RWPE2 (cell line): ENCODE data around the gene TP53I3.

Source experiments
- ATAC-seq: fragments of 200-7000 bp; cut with Tn5 transposase; 3 replicates; pipeline ENCODE4 v1.9.1; 2021; ENCODE audit warnings: low read depth
- DNase-seq: peaks from one replicate; pipeline ENCODE4 v3.0.0-alpha.2; 2020; ENCODE audit warnings: low spot score
- H3K27ac ChIP-seq: fragments of 450-650 bp; 2 replicates; pipeline ENCODE4 v1.5.1; 2017; ENCODE audit warnings: mild to moderate bottlenecking; ENCODE audit not compliant: poor library complexity, severe bottlenecking
- H3K27me3 ChIP-seq: fragments of 250-450 bp; sonication (Bioruptor Pico); 2 replicates; pipeline ENCODE4 v1.5.1; 2021; ENCODE audit warnings: mild to moderate bottlenecking, moderate library complexity; ENCODE audit not compliant: insufficient read depth, poor library complexity, severe bottlenecking
- H3K36me3 ChIP-seq: fragments of 250-450 bp; sonication (Bioruptor Pico); 2 replicates; pipeline ENCODE4 v1.5.1; 2020; ENCODE audit warnings: low read depth, mild to moderate bottlenecking, moderate library complexity
- H3K4me1 ChIP-seq: fragments of 250-450 bp; sonication (Bioruptor Pico); 2 replicates; pipeline ENCODE4 v1.5.1; 2021; ENCODE audit warnings: mild to moderate bottlenecking, moderate library complexity; ENCODE audit not compliant: insufficient read depth, poor library complexity, severe bottlenecking
- H3K4me3 ChIP-seq: fragments of 250-450 bp; sonication (Bioruptor Pico); 2 replicates; pipeline ENCODE4 v1.5.1; 2021; ENCODE audit warnings: mild to moderate bottlenecking, moderate library complexity; ENCODE audit not compliant: severe bottlenecking
- H3K9me3 ChIP-seq: fragments of 250-450 bp; sonication (Bioruptor Pico); 2 replicates; pipeline ENCODE4 v1.5.1; 2021; ENCODE audit warnings: mild to moderate bottlenecking, moderate library complexity; ENCODE audit not compliant: severe bottlenecking
- CTCF ChIP-seq: fragments of 450-650 bp; IDR thresholded peaks from one replicate; pipeline ENCODE4 v1.5.1; 2017; ENCODE audit warnings: mild to moderate bottlenecking, moderate library complexity; ENCODE audit not compliant: poor library complexity, severe bottlenecking

The TP53I3 gene

DNA sequence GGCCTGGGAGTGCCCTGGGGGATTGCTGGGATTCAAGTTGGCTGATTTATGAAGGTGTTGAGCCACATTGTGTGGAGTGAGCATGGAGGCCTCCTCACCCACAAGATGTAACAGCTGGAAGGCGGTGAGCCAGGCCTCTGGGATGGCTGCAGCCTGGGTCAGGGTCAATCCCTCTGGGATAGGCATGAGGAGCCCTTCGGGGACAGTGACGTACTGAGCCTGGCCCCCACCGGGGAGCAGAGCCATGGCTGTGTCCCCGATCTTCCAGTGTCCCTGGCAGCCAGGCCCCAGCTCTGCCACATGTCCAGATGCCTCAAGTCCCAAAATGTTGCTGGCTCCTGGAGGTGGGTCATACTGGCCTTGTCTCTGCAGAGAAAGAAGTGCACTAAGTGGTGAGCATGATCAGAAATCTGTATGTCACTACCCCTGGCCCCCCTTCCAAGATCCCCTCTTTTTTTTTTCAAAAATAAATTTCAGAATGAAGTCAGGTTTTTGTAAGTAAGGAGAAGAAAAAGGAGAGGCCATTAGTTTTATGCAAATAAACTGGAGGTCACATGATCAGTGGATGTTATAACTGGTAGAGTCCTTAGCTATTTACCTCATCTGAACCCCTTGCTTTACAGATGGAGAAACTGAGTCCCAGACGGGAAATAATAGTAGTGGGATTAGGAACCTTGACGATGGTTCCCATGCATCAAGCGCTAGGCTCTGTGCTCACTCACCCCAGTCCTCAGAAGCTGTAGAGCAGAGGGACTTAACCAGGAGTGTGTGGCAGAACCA, 1.7 kb downstream of the TP53I3 start:
- Histone ChIP-seq H3K9me3 (no peaks in the 10 kb centered on the region), H3K4me3 (peak overlapping the region; percentile 51), H3K27me3 (no peaks in the 10 kb centered on the region), H3K4me1 (peaks cover 10% of the 10 kb centered on the region), H3K27ac (peak overlapping the region; percentile 93), H3K36me3 (peaks cover 23% of the 10 kb centered on the region)
- DNase-seq: no peak
- ATAC-seq: no peak
- no peak for TF ChIP-seq CTCF

DNA sequence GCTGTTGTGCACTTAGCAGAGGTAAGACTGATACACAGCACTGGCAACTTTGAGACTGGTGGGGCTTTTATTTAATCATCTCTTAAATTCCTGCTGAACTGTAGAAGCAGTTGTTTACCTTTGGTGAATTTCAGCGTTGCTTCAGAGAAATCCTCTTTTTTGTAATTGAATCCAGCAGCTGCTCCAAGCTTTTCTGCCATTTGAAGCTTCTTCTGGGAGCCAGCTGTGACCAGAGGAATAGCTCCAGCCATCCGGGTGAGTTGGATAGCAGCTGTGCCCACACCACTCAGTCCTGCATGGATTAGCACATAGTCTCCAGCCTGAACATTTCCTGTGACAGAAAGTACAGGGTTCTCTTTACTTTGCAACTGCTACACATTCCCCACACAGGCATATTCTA, 3.9 kb downstream of the TP53I3 start:
- peaks cover 10% of the 10 kb centered on the region for H3K4me1 ChIP-seq
- no peak for ATAC-seq
- no peak for DNase-seq
- no peaks in the 10 kb centered on the region for H3K27me3 ChIP-seq
- H3K27ac ChIP-seq: peak overlapping the region; percentile 93
- no peak overlapping the region for H3K4me3 ChIP-seq
- peaks cover 23% of the 10 kb centered on the region for H3K36me3 ChIP-seq
- no peak for TF ChIP-seq CTCF
- H3K9me3 ChIP-seq: no peaks in the 10 kb centered on the region

DNA sequence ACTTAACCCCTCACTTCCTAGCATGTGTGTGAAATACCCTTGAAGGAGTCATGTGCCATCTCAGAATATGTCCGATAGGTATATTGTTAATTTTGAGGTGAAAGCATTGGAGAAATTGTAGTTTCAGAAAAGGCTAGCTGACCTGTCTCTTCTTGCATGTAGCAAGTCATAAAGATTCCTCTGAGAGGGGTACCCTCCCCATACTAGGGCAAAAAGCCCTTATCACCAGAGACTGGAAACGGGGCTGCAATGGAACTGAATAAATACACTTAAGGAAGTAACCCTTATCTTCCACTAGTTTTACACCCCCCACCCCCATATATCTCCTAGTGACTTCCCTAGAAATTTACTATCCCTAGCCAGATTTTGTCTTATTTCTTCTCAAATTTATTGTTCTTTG, 6.8 kb downstream of the TP53I3 start:
- DNase-seq: no peak
- TF ChIP-seq CTCF: no peak
- Histone ChIP-seq H3K27me3 (no peaks in the 10 kb centered on the region), H3K4me3 (peak overlapping the region; percentile 69), H3K9me3 (no peaks in the 10 kb centered on the region), H3K27ac (peak overlapping the region; percentile 78), H3K4me1 (peaks cover 5% of the 10 kb centered on the region), H3K36me3 (peaks cover 36% of the 10 kb centered on the region)
- no peak for ATAC-seq

- Histone ChIP-seq H3K9me3 (no peaks in the 10 kb centered on the region), H3K4me3 (peak overlapping the region; percentile 69), H3K36me3 (peaks cover 36% of the 10 kb centered on the region), H3K27me3 (no peaks in the 10 kb centered on the region), H3K4me1 (peaks cover 3% of the 10 kb centered on the region), H3K27ac (peak overlapping the region; percentile 78)
- DNase-seq: no peak
- ATAC-seq: no peak
- TF ChIP-seq CTCF: no peak
Measured at GRCh38 chr2:24077535-24077877, 7.1 kb downstream of the TP53I3 start.

GRCh38 chr2:24076849-24077534, 7.6 kb downstream of the TP53I3 start:
- Histone ChIP-seq H3K4me3 (peak overlapping the region; percentile 69), H3K9me3 (no peaks in the 10 kb centered on the region), H3K27ac (peak overlapping the region; percentile 78), H3K4me1 (no peaks in the 10 kb centered on the region), H3K36me3 (peaks cover 36% of the 10 kb centered on the region), H3K27me3 (no peaks in the 10 kb centered on the region)
- TF ChIP-seq CTCF: no peak
- ATAC-seq: peak; percentile 82
- DNase-seq: no peak
